K562 treated with DMSO at 1 percent for 12 hours (cell line): ENCODE measurements around the gene BCAS3. TPM values are rescaled to one million over a fixed set of nuclear protein-coding genes. Genes with fewer than 3 reads are reported as not detected.

Experiments used
- total RNA-seq: library from RNA; unstranded; fragments of 300-600 nt; gene quantifications from 2 replicates; pipeline ENCODE4 v1.2.3, GENCODE V29; 2022; ENCODE audit not compliant: insufficient read depth

Gene BCAS3
- total RNA-seq, result 6.6 and 12.6 TPM in 2 replicates

DNA sequence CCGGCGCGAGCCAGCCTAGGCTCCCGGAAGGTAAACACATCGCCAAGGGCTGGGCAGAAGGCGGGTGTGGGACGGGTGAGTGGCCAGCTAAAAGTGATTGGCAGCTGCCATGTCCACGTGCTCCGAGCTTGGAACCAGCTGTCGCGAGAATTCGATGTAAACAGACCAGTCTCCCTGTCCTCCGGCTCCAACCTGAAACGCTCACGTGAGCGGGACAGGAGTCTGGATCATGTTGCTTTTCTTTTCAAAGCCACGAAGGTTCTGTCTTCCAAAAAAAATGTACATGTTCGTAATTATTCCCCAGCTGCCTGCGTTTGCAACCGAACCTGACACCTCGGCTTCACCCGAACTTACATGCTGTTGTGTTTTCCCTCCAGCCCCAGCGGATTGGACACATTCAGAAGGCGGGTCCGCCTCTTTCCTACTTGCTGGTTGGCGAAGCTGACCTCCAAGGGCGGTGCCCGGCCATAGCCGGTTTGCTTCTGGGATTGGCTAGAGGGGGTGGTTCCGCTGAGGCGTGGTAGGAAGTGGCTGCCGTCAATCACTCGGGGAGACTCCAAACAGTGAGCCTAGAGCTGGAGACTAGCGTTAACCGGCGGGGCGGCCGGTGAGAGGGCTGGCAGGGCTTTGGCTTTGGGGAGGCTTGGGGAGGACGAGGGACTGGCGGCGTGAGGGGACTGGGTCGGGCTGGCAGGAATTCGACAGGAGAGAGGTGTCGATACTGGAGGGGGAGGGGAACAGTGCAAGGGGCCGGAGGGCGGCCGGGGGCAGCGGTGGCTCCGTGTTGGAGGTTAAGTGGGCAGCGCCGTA, at the start of gene BCAS3:
Gene BCAS3 (plus strand): TSS at position 544 of the 810 bp plus-strand sequence.

GRCh38 chr17:61399131-61400065, 721.7 kb downstream of the BCAS3 start, which contains the start of gene TBX2:
TSS of gene TBX2 (plus strand) at chr17:61399843. CDS start at chr17:61400177, 334 bp downstream.

Other genes starting within 250 kb of the BCAS3 start
- 3.6 and 10.6 TPM in 2 replicates for gene APPBP2, start 151.6 kb upstream of the BCAS3 start, total RNA-seq
- 9.6 and 18.1 TPM in 2 replicates for gene PPM1D, start 77.7 kb upstream of the BCAS3 start, total RNA-seq